HG03064 (cell line): ENCODE data around the gene TSC22D2.

Experiments
- ATAC-seq: cut with Tn5 transposase; IDR thresholded peaks from one replicate; pipeline ENCODE4 v1.9.1; 2021; ENCODE audit warnings: low read depth; ENCODE audit not compliant: unreplicated experiment

TSC22D2 gene

DNA sequence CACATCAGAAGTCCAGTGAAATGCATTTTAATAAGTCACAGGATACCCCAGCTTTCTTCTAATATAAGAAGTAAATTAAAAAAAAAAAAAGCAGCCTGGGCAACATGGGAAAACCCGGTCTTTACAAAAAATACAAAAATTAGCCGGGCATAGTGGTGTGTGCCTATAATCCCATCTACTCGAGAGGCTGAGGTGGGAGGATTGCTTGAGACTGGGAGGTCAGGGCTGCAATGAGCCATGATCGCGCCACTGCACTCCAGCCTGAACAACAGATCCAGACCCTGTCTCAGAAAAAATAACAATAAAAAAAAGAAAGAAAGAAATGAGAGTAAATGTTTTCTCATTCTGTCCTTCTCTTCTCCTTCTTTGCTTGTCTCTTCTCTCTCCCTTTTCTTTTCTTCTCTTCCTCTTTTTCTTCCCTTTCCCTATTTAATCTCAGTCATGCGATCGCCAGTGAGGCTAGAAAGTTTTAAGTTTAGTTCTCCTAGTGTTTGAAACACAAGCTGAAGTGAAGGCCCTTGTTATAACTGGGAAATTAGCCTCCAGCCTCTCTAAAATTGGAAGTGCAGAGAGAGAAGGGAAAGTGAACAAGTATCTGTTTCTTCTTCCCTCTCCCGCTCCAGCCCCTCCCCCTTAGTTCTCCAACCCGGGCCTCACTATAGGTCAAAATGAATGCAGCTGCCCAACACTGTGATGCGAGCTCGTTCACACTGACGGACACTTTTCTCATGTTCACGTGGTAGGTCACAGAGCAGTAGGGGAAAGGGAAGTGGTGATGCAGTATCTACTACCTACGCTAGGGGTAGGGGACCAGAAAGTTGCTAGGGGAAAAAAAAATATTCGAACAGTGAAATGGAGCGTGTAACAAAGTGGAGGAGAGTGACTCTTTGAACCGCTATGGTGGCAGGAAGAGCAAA, 23.5 kb upstream of the TSC22D2 start:
- peak; percentile 96 for ATAC-seq

DNA sequence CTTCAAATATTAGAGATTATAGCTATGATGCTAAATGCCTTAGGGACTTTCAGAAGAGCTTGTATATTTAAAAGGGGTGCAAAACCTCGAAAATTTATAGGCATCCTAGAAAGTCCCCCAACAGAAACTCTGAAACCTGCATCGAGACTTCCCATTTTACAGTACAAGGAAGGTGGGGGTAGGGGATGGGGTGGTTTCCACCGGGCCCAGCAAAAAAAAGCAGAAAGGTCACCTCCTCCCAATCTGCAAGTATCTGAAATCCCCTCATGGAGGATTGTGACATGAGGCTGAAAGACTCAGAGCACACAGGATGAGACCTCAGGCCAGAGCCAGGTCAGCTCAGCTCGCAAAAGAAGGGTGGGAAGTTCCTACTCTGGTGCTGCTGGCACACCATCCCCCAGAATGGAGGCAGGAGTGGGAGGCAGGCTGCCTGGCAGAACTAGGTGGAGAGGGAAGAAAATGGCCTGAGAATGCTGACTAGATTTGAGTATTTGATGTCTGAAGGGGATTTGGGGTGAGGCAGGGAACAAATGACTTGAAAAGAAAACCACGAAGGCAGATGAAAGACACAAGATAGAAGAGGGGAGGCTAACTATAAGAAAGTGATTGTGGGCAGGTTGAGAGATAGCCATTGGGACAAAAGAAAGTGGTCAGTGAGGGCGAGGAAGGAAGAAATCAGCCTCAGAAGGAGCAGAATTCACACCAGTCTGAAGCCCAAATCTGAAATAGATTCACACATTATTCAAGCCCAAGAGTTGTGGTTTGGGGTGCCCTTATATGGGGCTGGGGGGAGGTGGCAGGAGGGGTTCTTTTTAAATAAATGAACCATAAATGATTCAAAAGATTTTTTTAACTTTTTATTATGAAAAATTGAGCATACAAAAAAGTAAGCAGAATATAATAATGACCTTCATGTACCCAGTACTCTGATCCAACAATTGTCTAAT, 22.5 kb upstream of the TSC22D2 start:
- ATAC-seq: peak; percentile 31

GRCh38 chr3:150388498-150389418, 19.3 kb upstream of the TSC22D2 start:
- no peak for ATAC-seq

GRCh38 chr3:150390087-150390486, 18.0 kb upstream of the TSC22D2 start:
- ATAC-seq: no peak

- ATAC-seq: no peak
These were observed 16.9 kb upstream of the TSC22D2 start for GRCh38 chr3:150391161-150391560.

DNA sequence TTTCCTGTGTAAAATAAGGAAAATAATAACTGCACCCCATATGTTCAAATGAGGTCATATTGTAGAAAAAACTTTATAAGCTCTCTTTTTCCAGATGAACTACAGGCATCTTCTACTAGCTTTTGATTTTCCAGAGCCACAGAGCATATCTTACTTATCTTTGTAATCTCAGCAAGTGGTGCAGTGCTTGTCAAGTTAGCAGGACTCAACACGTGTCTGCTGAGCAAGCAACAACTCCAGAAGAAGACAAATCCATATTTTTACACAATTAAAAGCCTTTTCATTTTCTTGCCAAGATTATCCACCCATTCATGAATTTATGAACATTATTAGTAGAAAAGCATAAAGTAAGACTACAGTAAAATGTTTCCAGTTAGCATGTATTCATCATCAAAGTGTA, 14.4 kb upstream of the TSC22D2 start:
- ATAC-seq: no peak

- ATAC-seq: no peak
These were observed 13.5 kb upstream of the TSC22D2 start for GRCh38 chr3:150394606-150395005.

DNA sequence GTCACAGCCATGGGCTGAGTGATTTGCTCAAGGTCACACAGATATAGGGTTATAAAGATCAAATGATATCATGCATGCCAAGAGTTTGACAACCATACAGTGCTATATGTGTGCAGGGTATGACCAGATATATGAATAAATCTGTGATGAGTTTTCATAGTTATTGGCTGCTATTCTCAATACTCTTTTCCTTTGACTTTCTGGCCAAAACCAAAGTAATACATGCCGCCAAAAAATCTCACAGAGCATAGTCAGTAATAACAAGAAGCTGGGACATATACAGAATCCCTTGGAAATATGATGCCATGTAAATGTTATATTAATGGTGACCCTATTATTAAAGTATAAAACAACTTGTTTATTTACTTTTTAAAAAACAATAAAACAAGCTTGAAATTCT, 11.6 kb upstream of the TSC22D2 start:
- no peak for ATAC-seq

- no peak for ATAC-seq
These were observed 11.0 kb upstream of the TSC22D2 start for GRCh38 chr3:150396956-150397550.

DNA sequence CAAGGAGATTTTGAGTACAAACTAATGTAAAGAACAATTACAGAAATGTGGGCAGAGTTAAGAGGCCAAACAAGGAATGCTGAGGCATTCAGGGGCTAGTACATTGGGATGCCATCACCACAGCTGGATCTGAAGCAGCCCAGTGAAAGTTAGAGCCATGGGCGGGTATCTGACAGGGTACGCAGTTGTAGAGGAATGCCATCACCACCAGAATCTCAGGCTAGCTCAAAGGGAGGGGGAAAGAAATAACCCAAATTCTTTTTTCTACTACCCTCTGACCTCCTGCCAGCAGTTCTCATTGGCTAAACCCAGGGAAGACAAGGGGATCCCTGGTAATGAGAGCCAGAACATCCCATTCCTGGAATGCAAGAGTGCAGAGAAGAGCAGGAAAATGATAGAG, 9.0 kb upstream of the TSC22D2 start:
- ATAC-seq: no peak

GRCh38 chr3:150401285-150401684, 6.8 kb upstream of the TSC22D2 start:
- ATAC-seq: no peak

DNA sequence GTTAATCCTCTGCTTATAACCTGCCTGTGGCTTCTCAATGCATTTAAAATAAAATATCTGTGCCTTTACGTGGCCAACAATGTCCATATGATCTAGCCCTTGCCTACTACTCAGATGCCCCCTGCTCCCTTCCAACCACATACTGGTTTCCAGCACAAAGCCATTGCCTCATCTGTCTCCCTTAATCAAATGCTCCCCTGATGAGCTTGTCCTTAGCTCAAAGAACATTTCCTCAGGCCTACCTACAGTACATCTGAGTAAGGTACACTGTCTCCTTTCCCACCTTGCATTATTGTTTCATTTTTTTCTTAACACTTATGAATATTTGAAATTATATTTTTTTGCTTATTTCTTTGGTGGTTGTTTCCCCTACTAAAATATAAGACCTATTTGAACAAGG, 5.9 kb upstream of the TSC22D2 start:
- ATAC-seq: no peak

DNA sequence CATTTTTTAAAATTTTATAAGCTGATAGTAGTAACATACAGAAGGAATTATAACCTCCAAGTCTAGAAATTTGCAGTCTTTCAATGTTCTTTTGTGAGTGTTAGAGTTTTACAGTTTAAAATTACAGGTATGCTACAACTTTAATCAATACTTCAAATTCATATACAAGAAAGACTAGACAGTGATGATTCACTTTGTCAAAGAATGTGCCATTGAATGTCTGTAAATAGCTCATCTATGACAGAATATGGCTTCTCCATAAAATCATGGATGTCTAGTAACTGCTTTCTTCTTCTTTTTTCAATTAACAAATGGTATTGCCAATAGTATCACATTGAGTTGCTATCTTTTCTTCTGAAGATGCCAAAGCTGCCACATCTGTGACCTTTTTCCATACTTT, 4.1 kb upstream of the TSC22D2 start:
- no peak for ATAC-seq

- no peak for ATAC-seq
These were observed 869 bp upstream of the TSC22D2 start for GRCh38 chr3:150407051-150407807.

DNA sequence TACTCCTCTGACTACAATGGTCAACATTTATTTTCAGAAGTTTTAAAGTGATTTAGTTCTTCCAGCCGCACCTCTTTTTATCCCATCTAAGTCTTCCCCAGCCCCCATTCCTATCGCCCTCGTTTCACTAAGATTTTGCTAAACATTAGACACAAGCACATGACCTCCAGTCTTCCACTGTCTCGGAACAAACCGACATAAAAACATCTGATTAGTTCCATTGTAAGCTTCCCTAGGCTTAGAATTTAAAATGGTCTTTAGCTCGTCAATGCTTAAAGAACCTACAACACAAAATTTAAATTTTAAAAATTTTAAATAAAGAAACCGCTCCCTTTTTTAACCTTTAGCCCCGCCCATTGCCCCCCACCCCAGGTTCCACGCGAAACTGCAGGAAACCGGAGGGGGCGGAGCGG, 284 bp upstream of the TSC22D2 start:
- peak; percentile 3 for ATAC-seq

- ATAC-seq: peak; percentile 0
These were observed 1.0 kb downstream of the TSC22D2 start for GRCh38 chr3:150409125-150409511.

DNA sequence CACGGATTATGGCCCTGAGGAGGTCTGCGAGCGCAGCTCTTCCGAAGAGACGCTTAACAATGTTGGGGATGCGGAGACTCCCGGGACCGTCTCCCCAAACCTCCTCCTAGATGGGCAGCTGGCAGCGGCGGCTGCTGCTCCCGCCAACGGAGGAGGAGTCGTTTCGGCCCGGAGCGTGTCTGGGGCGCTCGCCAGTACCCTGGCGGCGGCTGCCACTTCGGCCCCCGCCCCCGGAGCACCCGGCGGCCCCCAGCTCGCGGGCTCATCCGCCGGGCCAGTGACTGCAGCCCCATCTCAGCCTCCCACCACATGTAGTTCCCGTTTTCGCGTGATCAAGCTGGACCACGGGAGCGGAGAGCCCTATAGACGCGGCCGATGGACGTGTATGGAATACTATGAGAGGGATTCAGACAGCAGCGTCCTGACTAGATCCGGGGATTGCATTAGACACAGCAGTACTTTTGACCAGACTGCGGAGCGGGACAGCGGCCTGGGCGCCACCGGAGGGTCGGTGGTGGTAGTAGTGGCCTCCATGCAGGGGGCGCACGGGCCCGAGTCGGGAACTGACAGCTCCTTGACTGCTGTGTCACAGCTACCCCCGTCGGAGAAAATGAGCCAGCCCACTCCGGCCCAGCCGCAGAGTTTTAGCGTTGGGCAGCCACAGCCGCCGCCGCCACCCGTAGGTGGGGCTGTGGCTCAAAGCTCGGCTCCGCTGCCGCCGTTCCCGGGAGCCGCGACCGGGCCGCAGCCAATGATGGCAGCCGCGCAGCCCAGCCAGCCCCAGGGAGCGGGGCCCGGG, 1.6 kb downstream of the TSC22D2 start:
- peak; percentile 29 for ATAC-seq

- ATAC-seq: no peak
These were observed 2.4 kb downstream of the TSC22D2 start for GRCh38 chr3:150410311-150411105.
